Measurements from ENCODE around the gene ADARB1. TPM values are rescaled to one million over a fixed set of nuclear protein-coding genes. Genes with fewer than 3 reads are reported as not detected.

ADARB1 gene
- polyA plus RNA-seq, 1 donor (not counting 4 experiments of a cell fraction or from before 2014, with no cell fraction given) = 13.0 TPM

DNA sequence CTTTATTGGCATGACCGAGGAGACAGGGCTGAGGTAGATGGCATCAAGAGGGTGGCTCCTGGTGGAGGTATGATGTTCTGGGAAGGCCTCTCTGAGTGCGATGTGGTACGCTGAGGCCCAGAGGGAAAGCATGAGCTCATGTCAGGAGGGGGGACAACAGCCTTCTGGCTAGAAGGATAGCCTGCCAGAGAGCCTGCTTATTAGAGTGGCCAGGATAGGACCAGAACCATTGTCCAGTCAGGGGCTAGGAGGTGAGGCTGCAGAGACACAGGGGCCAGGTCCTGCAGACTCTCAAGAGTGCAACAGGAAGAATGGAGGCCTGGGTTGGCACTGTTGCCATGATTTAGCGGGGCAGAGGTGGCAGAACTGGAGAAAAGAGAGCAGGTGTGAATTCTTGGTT, 7.3 kb downstream of the ADARB1 start:
- no peak overlapping the region for H3K9ac ChIP-seq (ENCODE audit: control insufficient read depth, extremely low read depth, insufficient read depth, low read length)
- H4K20me1 ChIP-seq (ENCODE audit: control insufficient read depth, extremely low read depth, insufficient read depth, low read length) = peaks cover 11% of the 10 kb centered on the region
- peaks cover 0 to 6% of the 10 kb centered on the region in 2 experiments for H3K36me3 ChIP-seq (ENCODE audit: control insufficient read depth in 2 of 2, extremely low read depth in 1 of 2, insufficient read depth in 2 of 2, low read length in 2 of 2)
- DNase-seq (ENCODE audit: low read depth, low spot score) = no peak
- H3K9me1 ChIP-seq (ENCODE audit: control insufficient read depth, extremely low read depth, insufficient read depth, low read length) = no peaks in the 10 kb centered on the region
- peaks cover 55% of the 10 kb centered on the region for H3K79me2 ChIP-seq (ENCODE audit: control insufficient read depth, insufficient read depth, low read length)
- no peak overlapping the region for H3K27ac ChIP-seq (ENCODE audit: control insufficient read depth, insufficient read depth, low read length)
- no peaks in the 10 kb centered on the region for H3K27me3 ChIP-seq (ENCODE audit: control insufficient read depth, extremely low read depth, insufficient read depth, low read length)
- H3K4me1 ChIP-seq (ENCODE audit: control insufficient read depth, extremely low read depth, insufficient read depth, low read length) = peaks cover 19% of the 10 kb centered on the region
- dilution Hi-C loops (cut with MboI; ENCODE audit: extremely low pct_ligation_motif_present, low sequenced_read_pairs) = no loop called here
- TF ChIP-seq CTCF (optimal IDR thresholded peaks at IDR 0.05 in 1 of 3, IDR thresholded peaks at IDR 0.05 in 1 of 3, conservative IDR thresholded peaks at IDR 0.05 in 1 of 3; ENCODE audit: extremely low read depth in 1 of 3, insufficient read depth in 2 of 3, low read length in 3 of 3) (no peak), EZH2 (IDR thresholded peaks at IDR 0.05; ENCODE audit: low read length) (no peak)
- no peak overlapping the region for H3K4me2 ChIP-seq (ENCODE audit: control insufficient read depth, extremely low read depth, insufficient read depth, low read depth, low read length)
- no peak for FAIRE-seq
- no peak overlapping the region for H3K4me3 ChIP-seq (ENCODE audit: control insufficient read depth in 2 of 3, extremely low read depth in 1 of 3, insufficient read depth in 2 of 3, low read depth in 1 of 3, low read length in 3 of 3)
- no peak overlapping the region for H2AFZ ChIP-seq (ENCODE audit: control insufficient read depth, low read length)
- no peaks in the 10 kb centered on the region for H3K9me3 ChIP-seq (ENCODE audit: control insufficient read depth, low read depth, low read length)

- Histone ChIP-seq H3K9ac (ENCODE audit: control insufficient read depth, extremely low read depth, insufficient read depth, low read length) (no peak overlapping the region), H3K27me3 (ENCODE audit: control insufficient read depth, extremely low read depth, insufficient read depth, low read length) (no peaks in the 10 kb centered on the region), H3K36me3 (ENCODE audit: control insufficient read depth in 2 of 2, extremely low read depth in 1 of 2, insufficient read depth in 2 of 2, low read length in 2 of 2) (peaks cover 0 to 6% of the 10 kb centered on the region in 2 experiments), H3K27ac (ENCODE audit: control insufficient read depth, insufficient read depth, low read length) (no peak overlapping the region), H3K4me3 (ENCODE audit: control insufficient read depth in 2 of 3, extremely low read depth in 1 of 3, insufficient read depth in 2 of 3, low read depth in 1 of 3, low read length in 3 of 3) (no peak overlapping the region), H2AFZ (ENCODE audit: control insufficient read depth, low read length) (no peak overlapping the region), H3K9me1 (ENCODE audit: control insufficient read depth, extremely low read depth, insufficient read depth, low read length) (no peaks in the 10 kb centered on the region), H4K20me1 (ENCODE audit: control insufficient read depth, extremely low read depth, insufficient read depth, low read length) (peaks cover 11% of the 10 kb centered on the region), H3K4me1 (ENCODE audit: control insufficient read depth, extremely low read depth, insufficient read depth, low read length) (peaks cover 19% of the 10 kb centered on the region), H3K4me2 (ENCODE audit: control insufficient read depth, extremely low read depth, insufficient read depth, low read depth, low read length) (no peak overlapping the region), H3K9me3 (ENCODE audit: control insufficient read depth, low read depth, low read length) (no peaks in the 10 kb centered on the region), H3K79me2 (ENCODE audit: control insufficient read depth, insufficient read depth, low read length) (peaks cover 56% of the 10 kb centered on the region)
- DNase-seq (ENCODE audit: low read depth, low spot score) (no peak), FAIRE-seq (no peak)
- TF ChIP-seq EZH2 (IDR thresholded peaks at IDR 0.05; ENCODE audit: low read length) (no peak), CTCF (optimal IDR thresholded peaks at IDR 0.05 in 1 of 3, IDR thresholded peaks at IDR 0.05 in 1 of 3, conservative IDR thresholded peaks at IDR 0.05 in 1 of 3; ENCODE audit: extremely low read depth in 1 of 3, insufficient read depth in 2 of 3, low read length in 3 of 3) (no peak)
- dilution Hi-C loops (cut with MboI; ENCODE audit: extremely low pct_ligation_motif_present, low sequenced_read_pairs) = no loop called here
Measured at GRCh38 chr21:45082736-45083135, 8.4 kb downstream of the ADARB1 start.
